Measurements from ENCODE around the gene ZNF777. TPM values are rescaled to one million over a fixed set of nuclear protein-coding genes. Genes with fewer than 3 reads are reported as not detected.

ZNF777 gene
- polyA plus RNA-seq, 2 of the 4 experiments (the other 2 are of a cell fraction) = 5.4 to 10.5 TPM

DNA sequence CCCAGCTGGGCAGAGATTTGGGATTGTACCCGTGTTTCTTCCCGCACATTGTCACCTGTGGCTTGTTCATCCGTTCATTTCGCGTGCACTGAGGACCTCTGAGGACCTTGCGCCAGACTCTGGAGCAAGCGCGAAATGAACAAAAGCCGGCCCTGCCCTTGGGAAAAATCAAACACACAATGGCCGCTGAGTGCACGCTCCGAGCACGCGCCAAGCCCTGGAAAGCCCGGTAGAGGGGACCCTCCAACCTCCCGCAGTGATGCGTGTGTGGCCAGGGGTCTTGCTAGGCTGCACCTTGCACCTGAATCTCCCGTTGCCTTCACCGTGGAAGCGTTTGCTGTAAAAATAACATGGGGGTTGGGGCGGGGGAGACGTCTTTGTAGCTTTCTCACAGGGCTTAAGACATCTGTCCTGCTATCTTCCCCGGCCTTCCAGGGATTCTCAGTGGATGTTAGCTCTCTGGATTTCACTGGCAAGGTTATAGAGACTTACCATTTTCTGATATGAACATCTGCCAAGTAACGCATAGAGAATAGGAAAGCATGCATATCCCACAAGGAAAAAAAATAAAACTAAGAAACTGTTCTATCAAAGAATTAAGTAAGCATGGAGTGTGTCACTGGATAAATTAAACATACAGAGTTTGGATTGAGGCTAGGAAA lies 37.3 kb downstream of the ZNF777 start:
- TF ChIP-seq NFE2L2 (conservative IDR thresholded peaks at IDR 0.05; ENCODE audit: low read length) = no peak
- TF ChIP-seq JUN (IDR thresholded peaks at IDR 0.05) = no peak
- no peak for TF ChIP-seq POLR2A (IDR thresholded peaks at IDR 0.05; ENCODE audit: low read length)
- TF ChIP-seq, protein P1, sequence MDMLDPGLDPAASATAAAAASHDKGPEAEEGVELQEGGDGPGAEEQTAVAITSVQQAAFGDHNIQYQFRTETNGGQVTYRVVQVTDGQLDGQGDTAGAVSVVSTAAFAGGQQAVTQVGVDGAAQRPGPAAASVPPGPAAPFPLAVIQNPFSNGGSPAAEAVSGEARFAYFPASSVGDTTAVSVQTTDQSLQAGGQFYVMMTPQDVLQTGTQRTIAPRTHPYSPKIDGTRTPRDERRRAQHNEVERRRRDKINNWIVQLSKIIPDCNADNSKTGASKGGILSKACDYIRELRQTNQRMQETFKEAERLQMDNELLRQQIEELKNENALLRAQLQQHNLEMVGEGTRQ (IDR thresholded peaks at IDR 0.05) = no peak
- Histone ChIP-seq H3K4me3 (no peak overlapping the region), H3K9me3 (no peaks in the 10 kb centered on the region), H3K27ac (no peak overlapping the region), H3K4me1 (no peaks in the 10 kb centered on the region), H3K4me2 (no peak overlapping the region)
- FAIRE-seq = no peak
- no peak for ATAC-seq
- 93% methylated on average over 24 of the region's 24 CpGs for WGBS (ENCODE audit: missing lambda C conversion rate)
- DNase-seq (ENCODE audit: low read depth in 1 of 2, low spot score in 1 of 2) = no peak
- ChIA-PET POLR2A (interaction anchor here (1.2 kb wide), 1 partner anchor 114 kb away, joined by 3 read pairs; no protein-coding TSS in a partner anchor), CTCF (interaction anchor here (0.7 to 3.3 kb wide), 7 partner anchors 11 to 156 kb away, joined by 3 to 19 read pairs (median 7); partner anchors contain the start of gene ZNF777)

DNA sequence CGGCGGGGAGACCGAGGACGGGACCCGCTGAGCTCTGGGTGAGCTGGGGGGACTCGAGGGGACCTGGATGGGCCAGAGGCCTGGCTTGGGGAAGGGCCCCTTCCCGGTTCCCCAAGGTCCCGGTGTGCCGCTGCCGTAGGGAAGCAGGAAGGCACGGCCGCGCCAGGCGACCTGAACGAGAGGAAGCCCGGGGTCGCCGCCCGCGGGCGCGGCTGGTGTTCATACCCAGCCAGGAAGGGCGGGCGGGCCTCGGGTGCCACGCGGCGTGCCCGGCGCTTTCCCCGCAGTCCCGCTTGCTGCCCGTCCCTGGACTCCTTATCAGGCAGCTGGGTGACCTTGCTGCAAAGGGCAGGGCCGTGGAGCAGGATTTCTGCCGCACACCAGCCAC lies 38.0 kb downstream of the ZNF777 start:
- TF ChIP-seq, protein P2, sequence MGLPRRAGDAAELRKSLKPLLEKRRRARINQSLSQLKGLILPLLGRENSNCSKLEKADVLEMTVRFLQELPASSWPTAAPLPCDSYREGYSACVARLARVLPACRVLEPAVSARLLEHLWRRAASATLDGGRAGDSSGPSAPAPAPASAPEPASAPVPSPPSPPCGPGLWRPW (IDR thresholded peaks at IDR 0.05) = no peak
- no peak for TF ChIP-seq ZFP36 (IDR thresholded peaks at IDR 0.05; ENCODE audit: borderline replicate concordance, partially characterized antibody)
- no peak for TF ChIP-seq RCOR1 (IDR thresholded peaks at IDR 0.05; ENCODE audit: low read depth, low read length)
- TF ChIP-seq FOSB (CRISPR knock-in tag; IDR thresholded peaks at IDR 0.05) = no peak
- no peak for TF ChIP-seq CEBPB (IDR thresholded peaks at IDR 0.05)
- FAIRE-seq = no peak
- ATAC-seq = no peak
- Histone ChIP-seq H3K27ac (peak overlapping the region in 1 of 2 experiments; percentile 34; a peak in 2 of 6 replicates), H3K4me3 (no peak overlapping the region), H3K4me2 (peak overlapping the region; percentile 73), H3K4me1 (no peaks in the 10 kb centered on the region), H3K9me3 (no peaks in the 10 kb centered on the region)
- ChIA-PET POLR2A (interaction anchor here (0.9 to 1.2 kb wide), 2 partner anchors 38 to 113 kb away, joined by 3 read pairs; partner anchors contain the start of gene ZNF777), CTCF (interaction anchor here (0.7 to 3.3 kb wide), 23 partner anchors 9 to 170 kb away, joined by 3 to 19 read pairs (median 4); partner anchors contain the start of genes ZNF777 and ZNF783)
- WGBS (ENCODE audit: missing lambda C conversion rate) = 95% methylated on average over 34 of the region's 35 CpGs
- no peak for DNase-seq (ENCODE audit: low read depth in 1 of 2, low spot score in 1 of 2)

DNA sequence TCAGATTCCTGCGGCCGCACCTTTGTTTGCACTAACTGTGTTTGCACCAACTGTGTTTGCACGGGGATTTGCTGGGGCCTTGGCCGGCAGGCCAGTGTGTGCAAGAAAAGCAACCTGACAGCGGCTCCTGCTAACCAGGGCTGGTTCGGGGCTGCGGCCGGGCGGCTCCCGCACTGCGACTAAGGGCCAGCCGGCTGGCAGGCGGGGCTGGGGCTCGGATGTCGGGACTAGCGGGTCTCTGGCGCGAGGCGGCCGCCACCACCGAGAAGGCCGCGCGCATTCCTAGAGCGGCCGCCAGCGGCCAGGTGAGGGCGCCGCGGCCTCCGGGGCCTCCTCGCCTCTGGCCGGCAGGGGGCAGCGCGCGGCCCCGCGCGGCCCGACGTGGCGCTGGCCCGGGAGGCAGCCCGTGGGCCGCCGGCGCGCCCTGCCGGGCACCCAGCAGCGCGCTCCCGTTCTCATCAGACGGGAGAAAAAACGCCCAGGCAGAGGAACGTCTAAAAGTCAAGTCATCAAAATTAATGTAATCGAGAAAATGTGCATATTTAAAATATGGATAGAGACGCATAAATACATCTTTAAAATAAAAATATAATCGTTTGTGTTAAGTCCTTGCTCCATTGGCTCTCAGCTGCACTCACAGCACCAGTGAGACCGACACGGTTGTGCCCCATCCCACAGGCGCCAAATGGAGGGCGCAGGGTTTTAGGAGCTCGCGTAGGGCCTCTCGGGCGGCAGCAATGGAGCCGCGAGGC lies 38.5 kb downstream of the ZNF777 start:
- POLR2A ChIA-PET = interaction anchor here (0.9 to 1.6 kb wide), 4 partner anchors 38 to 161 kb away, joined by 3 to 6 read pairs (median 3); partner anchors contain the start of genes ZNF777 and ZNF783
- Histone ChIP-seq H3K9me3 (no peaks in the 10 kb centered on the region), H3K27ac (peak overlapping the region; percentile 78 to 93), H3K4me3 (peak overlapping the region; percentile 49), H3K4me1 (no peaks in the 10 kb centered on the region), H3K4me2 (peak overlapping the region; percentile 73)
- DNase-seq (ENCODE audit: low read depth in 1 of 2, low spot score in 1 of 2) (peak; percentile 85 to 86), ATAC-seq (peak; percentile 95 to 97), FAIRE-seq (no peak)
- 25% methylated on average over 31 of the region's 68 CpGs for WGBS (ENCODE audit: missing lambda C conversion rate)
- CTCF ChIA-PET = interaction anchor here (0.6 to 3.3 kb wide), 29 partner anchors 9 to 275 kb away, joined by 3 to 19 read pairs (median 4); partner anchors contain the start of genes ZNF398, ZNF777 and ZNF783
- TF ChIP-seq, protein P3, sequence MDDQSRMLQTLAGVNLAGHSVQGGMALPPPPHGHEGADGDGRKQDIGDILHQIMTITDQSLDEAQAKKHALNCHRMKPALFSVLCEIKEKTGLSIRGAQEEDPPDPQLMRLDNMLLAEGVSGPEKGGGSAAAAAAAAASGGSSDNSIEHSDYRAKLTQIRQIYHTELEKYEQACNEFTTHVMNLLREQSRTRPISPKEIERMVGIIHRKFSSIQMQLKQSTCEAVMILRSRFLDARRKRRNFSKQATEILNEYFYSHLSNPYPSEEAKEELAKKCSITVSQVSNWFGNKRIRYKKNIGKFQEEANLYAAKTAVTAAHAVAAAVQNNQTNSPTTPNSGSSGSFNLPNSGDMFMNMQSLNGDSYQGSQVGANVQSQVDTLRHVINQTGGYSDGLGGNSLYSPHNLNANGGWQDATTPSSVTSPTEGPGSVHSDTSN (IDR thresholded peaks at IDR 0.05) = no peak
- TF ChIP-seq POLR2A (IDR thresholded peaks at IDR 0.05; ENCODE audit: low read length) (peak; percentile 48), JUN (IDR thresholded peaks at IDR 0.05) (peak in 1 of 2 experiments; percentile 85; a peak in 3 of 5 replicates), FOSL2 (IDR thresholded peaks at IDR 0.05) (no peak), FOSL2 (CRISPR knock-in tag; IDR thresholded peaks at IDR 0.05) (peak; percentile 32; the same call in 1 of the 2 replicates), MYC (IDR thresholded peaks at IDR 0.05; ENCODE audit: borderline replicate concordance, low read length) (no peak), ZFP36 (IDR thresholded peaks at IDR 0.05; ENCODE audit: borderline replicate concordance, partially characterized antibody) (no peak), MAFK (IDR thresholded peaks at IDR 0.05; ENCODE audit: partially characterized antibody) (peak; percentile 68), PHF8 (IDR thresholded peaks at IDR 0.05; ENCODE audit: borderline replicate concordance, low read depth) (peak; percentile 81), EHF (CRISPR knock-in tag; IDR thresholded peaks at IDR 0.05) (no peak), FOSB (CRISPR knock-in tag; IDR thresholded peaks at IDR 0.05) (no peak), MAZ (IDR thresholded peaks at IDR 0.05; ENCODE audit: borderline replicate concordance, low read depth, low read length) (0 out of 2 replicates have a peak, but pooled peaks have one; percentile 62), RAD21 (conservative IDR thresholded peaks at IDR 0.05 in 1 of 2, IDR thresholded peaks at IDR 0.05 in 1 of 2) (peak; percentile 37 to 72), SMC3 (IDR thresholded peaks at IDR 0.05) (peak; percentile 87)
- TF ChIP-seq, protein P4, sequence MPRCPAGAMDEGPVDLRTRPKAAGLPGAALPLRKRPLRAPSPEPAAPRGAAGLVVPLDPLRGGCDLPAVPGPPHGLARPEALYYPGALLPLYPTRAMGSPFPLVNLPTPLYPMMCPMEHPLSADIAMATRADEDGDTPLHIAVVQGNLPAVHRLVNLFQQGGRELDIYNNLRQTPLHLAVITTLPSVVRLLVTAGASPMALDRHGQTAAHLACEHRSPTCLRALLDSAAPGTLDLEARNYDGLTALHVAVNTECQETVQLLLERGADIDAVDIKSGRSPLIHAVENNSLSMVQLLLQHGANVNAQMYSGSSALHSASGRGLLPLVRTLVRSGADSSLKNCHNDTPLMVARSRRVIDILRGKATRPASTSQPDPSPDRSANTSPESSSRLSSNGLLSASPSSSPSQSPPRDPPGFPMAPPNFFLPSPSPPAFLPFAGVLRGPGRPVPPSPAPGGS (IDR thresholded peaks at IDR 0.05) = peak; percentile 63; the same call in 2 of the 3 replicates
- TF ChIP-seq, protein P5, sequence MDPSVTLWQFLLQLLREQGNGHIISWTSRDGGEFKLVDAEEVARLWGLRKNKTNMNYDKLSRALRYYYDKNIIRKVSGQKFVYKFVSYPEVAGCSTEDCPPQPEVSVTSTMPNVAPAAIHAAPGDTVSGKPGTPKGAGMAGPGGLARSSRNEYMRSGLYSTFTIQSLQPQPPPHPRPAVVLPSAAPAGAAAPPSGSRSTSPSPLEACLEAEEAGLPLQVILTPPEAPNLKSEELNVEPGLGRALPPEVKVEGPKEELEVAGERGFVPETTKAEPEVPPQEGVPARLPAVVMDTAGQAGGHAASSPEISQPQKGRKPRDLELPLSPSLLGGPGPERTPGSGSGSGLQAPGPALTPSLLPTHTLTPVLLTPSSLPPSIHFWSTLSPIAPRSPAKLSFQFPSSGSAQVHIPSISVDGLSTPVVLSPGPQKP (IDR thresholded peaks at IDR 0.05; ENCODE audit: low read depth, low read length) = no peak
- TF ChIP-seq, protein P6, sequence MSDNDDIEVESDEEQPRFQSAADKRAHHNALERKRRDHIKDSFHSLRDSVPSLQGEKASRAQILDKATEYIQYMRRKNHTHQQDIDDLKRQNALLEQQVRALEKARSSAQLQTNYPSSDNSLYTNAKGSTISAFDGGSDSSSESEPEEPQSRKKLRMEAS (IDR thresholded peaks at IDR 0.05) = peak; percentile 78; the same call in 1 of the 2 replicates
- TF ChIP-seq, protein P7, sequence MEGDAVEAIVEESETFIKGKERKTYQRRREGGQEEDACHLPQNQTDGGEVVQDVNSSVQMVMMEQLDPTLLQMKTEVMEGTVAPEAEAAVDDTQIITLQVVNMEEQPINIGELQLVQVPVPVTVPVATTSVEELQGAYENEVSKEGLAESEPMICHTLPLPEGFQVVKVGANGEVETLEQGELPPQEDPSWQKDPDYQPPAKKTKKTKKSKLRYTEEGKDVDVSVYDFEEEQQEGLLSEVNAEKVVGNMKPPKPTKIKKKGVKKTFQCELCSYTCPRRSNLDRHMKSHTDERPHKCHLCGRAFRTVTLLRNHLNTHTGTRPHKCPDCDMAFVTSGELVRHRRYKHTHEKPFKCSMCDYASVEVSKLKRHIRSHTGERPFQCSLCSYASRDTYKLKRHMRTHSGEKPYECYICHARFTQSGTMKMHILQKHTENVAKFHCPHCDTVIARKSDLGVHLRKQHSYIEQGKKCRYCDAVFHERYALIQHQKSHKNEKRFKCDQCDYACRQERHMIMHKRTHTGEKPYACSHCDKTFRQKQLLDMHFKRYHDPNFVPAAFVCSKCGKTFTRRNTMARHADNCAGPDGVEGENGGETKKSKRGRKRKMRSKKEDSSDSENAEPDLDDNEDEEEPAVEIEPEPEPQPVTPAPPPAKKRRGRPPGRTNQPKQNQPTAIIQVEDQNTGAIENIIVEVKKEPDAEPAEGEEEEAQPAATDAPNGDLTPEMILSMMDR (IDR thresholded peaks at IDR 0.05) = peak; percentile 100
